Testis (tissue), 3 donors: Measurements from ENCODE around the gene AKAP6. TPM values are rescaled to one million over a fixed set of nuclear protein-coding genes. Genes with fewer than 3 reads are reported as not detected.
"Not testable (repeated sequence)": the region's sequence is repeated elsewhere in the genome, so short reads cannot be mapped to it uniquely, and the experiment has no call there.

Experiments used
- DNase-seq: peaks from one replicate; pipeline ENCODE4 v3.0.0-alpha.2; 2019
- H3K27ac ChIP-seq, 2 donors: fragments of 200-600 bp; sonication (generic); one replicate each; pipeline ENCODE4 v1.5.1; 2019
- H3K27me3 ChIP-seq: fragments of 200-600 bp; sonication (generic); one replicate; pipeline ENCODE4 v1.5.1; 2019
- H3K36me3 ChIP-seq: fragments of 200-600 bp; sonication (generic); one replicate; pipeline ENCODE4 v1.5.1; 2017; ENCODE audit warnings: low read depth; ENCODE audit errors: missing control alignments
- H3K4me1 ChIP-seq: fragments of 200-600 bp; sonication (generic); one replicate; pipeline ENCODE4 v1.5.1; 2019
- H3K4me3 ChIP-seq, 2 donors: fragments of 200-600 bp; sonication (generic); one replicate each; pipeline ENCODE4 v1.5.1; 2017 to 2019
- H3K9me3 ChIP-seq: fragments of 200-600 bp; sonication (generic); one replicate; pipeline ENCODE4 v1.5.1; 2017
- POLR2A ChIP-seq: fragments of 450-650 bp; IDR thresholded peaks from one replicate; pipeline ENCODE4 v1.6.1; 2017; ENCODE audit warnings: antibody characterized with exemption, mild to moderate bottlenecking, moderate library complexity
- WGBS, 2 donors: methylation state at CpG; one replicate each; pipeline ENCODE4 v1.1.5; 2018; 5-methylcytosine and 5-hydroxymethylcytosine counted together
- intact Hi-C: fragments of 100-400 bp; cut with DNase I; formaldehyde crosslinking; loops from one replicate; pipeline ENCODE4 v1.15.1; 2023; ENCODE audit warnings: low total_unique reads
- polyA plus RNA-seq: library from polyadenylated mRNA; stranded (reverse); fragments of 350-450 nt; fragmentation: Illumina TruSeq; extraction: RNeasy Lipid Tissue Mini Kit (QIAGEN cat#74804); gene quantifications from one replicate; pipeline ENCODE4 v1.2.3, GENCODE V29; 2014; ENCODE audit warnings: low read depth, low replicate concordance; ENCODE audit not compliant: insufficient read depth
- total RNA-seq, 2 donors: library from RNA; depleted of rRNA; stranded (reverse); fragments of >200 nt; gene quantifications; one replicate each; pipeline ENCODE4 v1.2.3, GENCODE V29; 2016
- TF ChIP-seq, protein P1 (sequence below), 3 experiments: fragments of 450-650 bp in 2 of 3; fragments of 200-600 bp in 1 of 3; sonication (generic) in 1 of 3; IDR thresholded peaks; one replicate each; pipeline ENCODE4 v1.5.1; 2016 to 2019; ENCODE audit warnings: antibody characterized with exemption in 3 of 3, mild to moderate bottlenecking in 2 of 3, moderate library complexity in 1 of 3

The AKAP6 gene
- total and polyA plus RNA-seq, 3 donors from 2014 or later, result 26.6 to 30.9 (median 30.9) TPM

DNA sequence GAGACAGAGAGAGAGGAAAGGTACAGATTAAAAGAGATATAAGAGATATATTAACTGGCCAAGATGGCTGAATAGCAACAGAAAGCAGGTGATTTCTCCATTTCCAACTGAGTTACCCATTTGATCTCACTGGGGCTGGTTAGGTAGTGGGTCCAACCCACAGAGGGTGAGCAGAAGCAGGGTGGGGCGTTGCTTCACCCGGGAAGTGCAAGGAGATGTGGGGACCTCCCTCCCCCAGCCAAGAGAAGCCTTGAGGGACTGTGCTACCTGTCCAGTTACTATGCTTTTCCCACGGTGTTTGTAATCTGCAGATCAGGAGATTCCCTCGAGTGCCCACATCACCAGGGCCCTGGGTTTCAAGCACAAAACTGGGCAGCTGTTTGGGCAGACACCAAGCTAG is 131.2 kb downstream of the AKAP6 start:
- H3K9me3 ChIP-seq, result no peaks in the 10 kb centered on the region
- no peak overlapping the region for H3K4me3 ChIP-seq
- no peaks in the 10 kb centered on the region for H3K36me3 ChIP-seq
- H3K4me1 ChIP-seq, result no peaks in the 10 kb centered on the region
- no peak overlapping the region for H3K27ac ChIP-seq
- no peaks in the 10 kb centered on the region for H3K27me3 ChIP-seq
- TF ChIP-seq, protein P1, sequence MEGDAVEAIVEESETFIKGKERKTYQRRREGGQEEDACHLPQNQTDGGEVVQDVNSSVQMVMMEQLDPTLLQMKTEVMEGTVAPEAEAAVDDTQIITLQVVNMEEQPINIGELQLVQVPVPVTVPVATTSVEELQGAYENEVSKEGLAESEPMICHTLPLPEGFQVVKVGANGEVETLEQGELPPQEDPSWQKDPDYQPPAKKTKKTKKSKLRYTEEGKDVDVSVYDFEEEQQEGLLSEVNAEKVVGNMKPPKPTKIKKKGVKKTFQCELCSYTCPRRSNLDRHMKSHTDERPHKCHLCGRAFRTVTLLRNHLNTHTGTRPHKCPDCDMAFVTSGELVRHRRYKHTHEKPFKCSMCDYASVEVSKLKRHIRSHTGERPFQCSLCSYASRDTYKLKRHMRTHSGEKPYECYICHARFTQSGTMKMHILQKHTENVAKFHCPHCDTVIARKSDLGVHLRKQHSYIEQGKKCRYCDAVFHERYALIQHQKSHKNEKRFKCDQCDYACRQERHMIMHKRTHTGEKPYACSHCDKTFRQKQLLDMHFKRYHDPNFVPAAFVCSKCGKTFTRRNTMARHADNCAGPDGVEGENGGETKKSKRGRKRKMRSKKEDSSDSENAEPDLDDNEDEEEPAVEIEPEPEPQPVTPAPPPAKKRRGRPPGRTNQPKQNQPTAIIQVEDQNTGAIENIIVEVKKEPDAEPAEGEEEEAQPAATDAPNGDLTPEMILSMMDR (IDR thresholded peaks at IDR 0.05), result no peak
- TF ChIP-seq POLR2A, result no peak
- 95 to 98% methylated on average over 4 of the region's 4 CpGs for WGBS, 2 donors
- DNase-seq, result no peak
- intact Hi-C loops, result no loop called here

DNA sequence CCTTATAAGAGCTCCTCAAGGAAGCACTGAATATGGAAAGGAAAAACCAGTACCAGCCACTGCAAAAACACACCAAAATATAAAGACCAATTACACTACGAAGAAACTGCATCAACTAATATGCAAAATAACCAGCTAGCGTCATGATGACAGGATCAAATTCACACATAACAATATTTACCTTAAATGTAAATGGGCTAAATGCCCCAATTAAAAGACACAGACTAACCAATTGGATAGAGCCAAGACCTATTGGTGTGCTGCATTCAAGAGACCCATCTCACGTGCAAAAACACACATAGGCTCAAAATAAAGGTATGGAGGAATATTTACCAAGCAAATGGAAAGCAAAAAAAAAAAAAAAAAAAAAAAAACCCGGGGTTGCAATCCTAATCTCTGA is 133.5 kb downstream of the AKAP6 start:
- H3K36me3 ChIP-seq, intact Hi-C loops: not testable (repeated sequence)

DNA sequence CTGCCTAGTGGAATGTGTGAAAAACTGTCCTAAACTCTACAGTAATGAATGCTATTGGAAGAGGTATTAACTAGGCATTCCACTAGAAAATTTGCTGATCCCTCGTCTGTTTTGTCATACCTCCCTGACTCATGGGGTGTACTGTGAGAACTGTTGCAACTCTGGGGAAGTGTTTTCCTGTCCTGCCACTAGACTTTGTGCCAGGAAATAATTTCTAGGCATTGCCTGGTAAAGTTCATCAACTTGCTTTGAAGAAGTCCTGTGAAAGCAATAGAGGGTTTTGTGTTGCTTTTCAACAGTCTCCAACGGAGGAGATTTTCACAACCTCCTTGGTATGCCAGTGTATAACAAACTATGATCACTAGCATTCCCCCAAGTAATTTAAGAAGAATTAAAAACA is 139.9 kb downstream of the AKAP6 start:
- no peak for DNase-seq
- Histone ChIP-seq H3K4me1 (peaks cover 20% of the 10 kb centered on the region), H3K27ac (no peak overlapping the region), H3K9me3 (no peaks in the 10 kb centered on the region), H3K27me3 (no peaks in the 10 kb centered on the region), H3K36me3 (no peaks in the 10 kb centered on the region), H3K4me3 (no peak overlapping the region)
- intact Hi-C loops, result no loop called here
- 30 to 31% methylated on average over 2 of the region's 2 CpGs for WGBS, 2 donors
- TF ChIP-seq POLR2A, result no peak
- TF ChIP-seq, protein P1 (IDR thresholded peaks at IDR 0.05), result no peak

More for the DNA sequence above, 133.5 kb downstream of the AKAP6 start:
- H3K9me3 ChIP-seq, H3K27ac ChIP-seq, H3K4me1 ChIP-seq, DNase-seq, H3K27me3 ChIP-seq, H3K4me3 ChIP-seq: not testable (repeated sequence)
- WGBS, 2 donors, result 73 to 100% methylated on average over 4 of the region's 4 CpGs

DNA sequence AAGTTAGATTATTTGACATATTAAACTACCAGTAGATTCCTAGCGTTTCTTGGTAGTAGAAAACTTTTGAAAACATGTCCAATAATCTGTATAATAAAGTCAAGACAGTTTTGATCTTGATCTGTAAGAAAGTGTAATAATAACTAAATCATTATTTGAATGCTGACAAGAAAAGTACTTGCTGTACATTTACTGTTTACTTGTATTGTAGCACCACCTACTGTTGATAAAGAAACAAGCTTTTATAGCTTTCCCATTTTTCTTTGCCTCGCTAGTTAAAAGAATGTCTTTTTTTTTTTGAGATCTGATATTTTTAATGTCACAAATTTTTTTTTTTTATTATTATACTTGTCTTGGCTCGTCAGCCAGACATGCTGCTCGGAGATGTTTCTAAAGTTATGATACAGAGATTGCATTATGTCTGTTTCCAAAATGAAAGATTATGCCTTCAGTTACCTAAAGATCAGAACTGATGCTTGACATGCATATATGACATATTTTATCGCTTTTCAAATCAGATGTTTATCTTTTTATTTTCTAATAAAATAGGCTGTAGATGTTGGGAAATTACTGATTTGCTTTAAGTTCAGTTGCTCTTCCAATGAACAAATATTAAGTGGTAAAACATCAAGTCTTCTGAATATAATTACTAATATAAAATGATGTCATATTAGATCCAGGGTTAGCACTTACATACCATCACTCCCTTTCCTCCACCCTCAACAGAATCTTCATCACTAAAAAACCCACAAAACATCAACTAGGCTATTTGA is 140.5 kb downstream of the AKAP6 start:
- no peak for TF ChIP-seq POLR2A
- TF ChIP-seq, protein P1 (IDR thresholded peaks at IDR 0.05), result peak in 2 of 3 experiments; percentile 21 to 47
- H3K9me3 ChIP-seq, result no peaks in the 10 kb centered on the region
- WGBS, 2 donors, result 34 to 35% methylated on average over 5 of the region's 5 CpGs
- no peak overlapping the region for H3K4me3 ChIP-seq
- H3K27ac ChIP-seq, result no peak overlapping the region
- peaks cover 20% of the 10 kb centered on the region for H3K4me1 ChIP-seq
- H3K27me3 ChIP-seq, result no peaks in the 10 kb centered on the region
- intact Hi-C loops, result loop anchor here (10.0 kb wide), 1 partner anchor 215 kb away; no protein-coding TSS in a partner anchor
- DNase-seq, result no peak
- no peaks in the 10 kb centered on the region for H3K36me3 ChIP-seq

DNA sequence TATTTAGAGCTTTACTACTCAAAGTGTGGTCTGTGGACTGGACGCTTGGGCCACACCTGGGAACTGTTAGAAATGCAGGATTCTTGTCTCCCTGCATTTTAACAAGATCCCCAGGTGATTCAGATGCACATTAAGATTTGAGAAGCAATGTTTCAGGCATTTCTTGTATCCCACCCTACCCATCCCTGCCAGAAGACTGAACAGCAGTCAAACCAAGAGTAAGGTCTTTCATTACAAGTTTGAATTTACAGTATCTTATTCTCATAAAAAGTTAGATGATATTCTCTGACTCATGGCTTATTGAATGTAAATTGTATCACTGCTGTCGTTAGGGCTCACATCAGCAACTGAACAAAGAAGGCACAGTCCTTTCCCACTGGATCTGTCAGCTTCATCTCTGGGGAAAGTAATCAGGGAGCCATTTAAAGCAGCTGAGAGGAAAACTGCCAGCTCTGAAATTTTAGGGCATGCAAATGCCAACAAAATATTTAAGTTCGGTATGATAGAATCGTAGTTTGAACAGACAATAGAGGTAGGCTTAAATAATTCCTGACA is 141.1 kb downstream of the AKAP6 start:
- no peaks in the 10 kb centered on the region for H3K27me3 ChIP-seq
- H3K4me3 ChIP-seq, result no peak overlapping the region
- no peak overlapping the region for H3K27ac ChIP-seq
- H3K9me3 ChIP-seq, result no peaks in the 10 kb centered on the region
- no peak for TF ChIP-seq POLR2A
- TF ChIP-seq, protein P1 (IDR thresholded peaks at IDR 0.05), result no peak
- intact Hi-C loops, result loop anchor here (10.0 kb wide), 1 partner anchor 215 kb away; no protein-coding TSS in a partner anchor
- H3K36me3 ChIP-seq, result no peaks in the 10 kb centered on the region
- 48 to 79% methylated on average over 4 of the region's 4 CpGs for WGBS, 2 donors
- no peak for DNase-seq
- peaks cover 20% of the 10 kb centered on the region for H3K4me1 ChIP-seq
